ENCODE results near the gene HOXC12. TPM values are rescaled to one million over a fixed set of nuclear protein-coding genes. Genes with fewer than 3 reads are reported as not detected.

Gene HOXC12
- total RNA-seq, 1 donor from 2014 or later, result not detected

DNA sequence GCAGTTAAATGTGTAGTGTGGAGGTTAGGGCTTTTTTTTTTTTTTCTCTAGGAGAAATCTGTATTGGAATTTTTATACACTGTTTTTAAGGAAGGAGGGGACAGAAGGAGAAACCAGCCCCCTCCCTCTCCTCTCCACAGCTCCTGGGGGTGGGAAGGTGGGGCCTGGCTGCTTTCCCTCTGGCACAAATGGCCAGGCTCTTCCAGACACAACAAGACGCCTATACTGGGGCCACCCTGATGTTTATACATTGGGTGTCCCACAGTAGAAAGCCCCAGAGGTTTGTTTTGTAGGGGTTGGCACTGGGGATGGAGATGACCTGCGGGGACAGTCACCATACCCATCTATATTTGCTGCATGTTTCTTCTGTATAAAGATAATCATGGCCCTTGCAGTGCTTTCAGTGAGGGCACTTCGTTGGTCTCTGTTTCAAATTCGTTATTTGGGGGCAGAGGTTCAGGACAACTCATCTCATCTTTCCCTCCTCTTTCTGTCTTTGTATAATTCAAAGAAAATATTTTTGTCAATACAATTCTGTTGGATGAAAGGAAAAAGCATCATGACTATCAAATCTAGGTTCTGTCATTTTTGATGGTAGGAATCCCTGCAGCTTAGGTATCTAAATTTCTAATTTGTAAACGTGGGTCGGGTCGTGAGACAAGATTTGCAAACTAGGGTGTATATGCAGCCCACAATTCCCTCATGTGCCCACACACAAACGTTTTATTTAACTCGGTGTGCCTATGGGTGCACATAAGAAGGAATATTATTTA is 22.3 kb downstream of the HOXC12 start:
- Histone ChIP-seq H3K4me3 (ENCODE audit: insufficient read depth, low read depth, low read length) (no peak overlapping the region), H3K9me3 (ENCODE audit: insufficient read depth, low read depth, low read length) (peaks cover 5% of the 10 kb centered on the region), H3K27ac (ENCODE audit: low read depth, low read length) (no peak overlapping the region), H4K20me1 (ENCODE audit: insufficient read depth, low read length) (no peaks in the 10 kb centered on the region), H3K4me2 (ENCODE audit: low read length) (no peak overlapping the region), H3K27me3 (ENCODE audit: insufficient read depth, low read length) (peaks cover 93% of the 10 kb centered on the region), H2AFZ (ENCODE audit: low read depth, low read length) (no peak overlapping the region), H3K4me1 (ENCODE audit: insufficient read depth, low read length) (no peaks in the 10 kb centered on the region), H3K79me2 (ENCODE audit: insufficient read depth, low read length) (no peaks in the 10 kb centered on the region), H3K9ac (ENCODE audit: low read length) (no peak overlapping the region), H3K36me3 (ENCODE audit: insufficient read depth, low read length) (no peaks in the 10 kb centered on the region)
- no peaks in the 10 kb centered on the region for H3K36me3 Mint-ChIP-seq (ENCODE audit: low read depth, unreplicated experiment)
- H3K4me1 Mint-ChIP-seq (ENCODE audit: low read depth, unreplicated experiment), result no peaks in the 10 kb centered on the region
- H3K27ac Mint-ChIP-seq (ENCODE audit: unreplicated experiment), result no peak overlapping the region
- H3K9me3 Mint-ChIP-seq (ENCODE audit: unreplicated experiment), result peaks cover 15% of the 10 kb centered on the region
- DNase-seq (ENCODE audit: low read depth), result no peak
- no peak for TF ChIP-seq EZH2 (IDR thresholded peaks at IDR 0.05; ENCODE audit: insufficient read depth, low read length)
- TF ChIP-seq, protein P1, sequence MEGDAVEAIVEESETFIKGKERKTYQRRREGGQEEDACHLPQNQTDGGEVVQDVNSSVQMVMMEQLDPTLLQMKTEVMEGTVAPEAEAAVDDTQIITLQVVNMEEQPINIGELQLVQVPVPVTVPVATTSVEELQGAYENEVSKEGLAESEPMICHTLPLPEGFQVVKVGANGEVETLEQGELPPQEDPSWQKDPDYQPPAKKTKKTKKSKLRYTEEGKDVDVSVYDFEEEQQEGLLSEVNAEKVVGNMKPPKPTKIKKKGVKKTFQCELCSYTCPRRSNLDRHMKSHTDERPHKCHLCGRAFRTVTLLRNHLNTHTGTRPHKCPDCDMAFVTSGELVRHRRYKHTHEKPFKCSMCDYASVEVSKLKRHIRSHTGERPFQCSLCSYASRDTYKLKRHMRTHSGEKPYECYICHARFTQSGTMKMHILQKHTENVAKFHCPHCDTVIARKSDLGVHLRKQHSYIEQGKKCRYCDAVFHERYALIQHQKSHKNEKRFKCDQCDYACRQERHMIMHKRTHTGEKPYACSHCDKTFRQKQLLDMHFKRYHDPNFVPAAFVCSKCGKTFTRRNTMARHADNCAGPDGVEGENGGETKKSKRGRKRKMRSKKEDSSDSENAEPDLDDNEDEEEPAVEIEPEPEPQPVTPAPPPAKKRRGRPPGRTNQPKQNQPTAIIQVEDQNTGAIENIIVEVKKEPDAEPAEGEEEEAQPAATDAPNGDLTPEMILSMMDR (IDR thresholded peaks at IDR 0.05; ENCODE audit: insufficient read depth, low read depth, low read length), result no peak
- H3K27me3 Mint-ChIP-seq (ENCODE audit: low read depth, unreplicated experiment), result peaks cover 86% of the 10 kb centered on the region
- no peak for FAIRE-seq
- H3K4me3 Mint-ChIP-seq (ENCODE audit: unreplicated experiment), result no peak overlapping the region

DNA sequence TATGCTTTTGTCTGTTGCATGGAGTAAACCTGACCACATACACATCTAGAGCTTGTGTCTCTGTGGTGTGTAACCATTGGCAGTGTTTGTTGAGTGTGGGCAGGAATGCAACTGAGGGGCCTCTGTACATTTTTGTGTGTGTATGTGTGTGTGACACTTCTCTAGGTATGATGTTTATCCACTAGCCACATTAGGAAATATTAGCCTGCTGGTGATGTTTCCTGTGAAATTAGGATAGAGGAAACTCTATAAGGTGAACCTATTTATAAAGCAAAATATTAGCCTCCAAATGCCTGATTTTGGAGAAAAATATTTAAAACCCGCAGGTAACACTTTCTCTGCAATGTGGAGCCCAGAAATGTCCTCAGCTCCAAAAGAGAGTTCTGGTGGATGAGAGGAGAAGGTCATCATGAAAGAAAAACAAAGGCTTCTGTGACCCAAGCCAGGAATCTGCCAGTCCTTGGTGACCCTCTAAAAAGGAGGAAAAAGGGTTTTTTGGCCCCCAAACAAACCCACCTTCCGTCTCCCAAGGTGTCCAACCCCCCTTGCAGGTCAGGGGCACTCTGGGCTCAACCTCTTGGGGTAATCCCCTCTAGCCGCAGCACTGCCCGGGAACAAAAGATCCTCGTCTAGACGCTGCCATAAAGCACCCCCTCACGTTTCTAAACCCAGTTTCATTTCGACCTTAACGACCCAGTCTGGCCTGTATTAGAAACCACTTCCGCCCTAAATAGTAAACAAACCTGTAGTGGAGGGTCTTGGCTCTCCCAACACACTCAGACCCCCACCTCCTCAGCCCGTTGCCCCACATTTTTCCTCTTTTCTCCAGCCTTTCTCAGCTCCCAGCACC is 23.1 kb downstream of the HOXC12 start:
- no peaks in the 10 kb centered on the region for H3K4me1 ChIP-seq (ENCODE audit: insufficient read depth, low read length)
- no peak overlapping the region for H3K4me2 ChIP-seq (ENCODE audit: low read length)
- Mint-ChIP-seq H3K27ac (ENCODE audit: unreplicated experiment) (no peak overlapping the region), H3K9me3 (ENCODE audit: unreplicated experiment) (peaks cover 14% of the 10 kb centered on the region), H3K36me3 (ENCODE audit: low read depth, unreplicated experiment) (no peaks in the 10 kb centered on the region), H3K27me3 (ENCODE audit: low read depth, unreplicated experiment) (peaks cover 84% of the 10 kb centered on the region), H3K4me3 (ENCODE audit: unreplicated experiment) (no peak overlapping the region), H3K4me1 (ENCODE audit: low read depth, unreplicated experiment) (no peaks in the 10 kb centered on the region)
- no peak for DNase-seq (ENCODE audit: low read depth)
- no peak for FAIRE-seq
- no peak overlapping the region for H3K4me3 ChIP-seq (ENCODE audit: insufficient read depth, low read depth, low read length)
- H3K9ac ChIP-seq (ENCODE audit: low read length), result no peak overlapping the region
- H2AFZ ChIP-seq (ENCODE audit: low read depth, low read length), result no peak overlapping the region
- TF ChIP-seq EZH2 (IDR thresholded peaks at IDR 0.05; ENCODE audit: insufficient read depth, low read length), result no peak
- TF ChIP-seq, protein P1 (IDR thresholded peaks at IDR 0.05; ENCODE audit: insufficient read depth, low read depth, low read length), result no peak
- no peaks in the 10 kb centered on the region for H4K20me1 ChIP-seq (ENCODE audit: insufficient read depth, low read length)
- peaks cover 5% of the 10 kb centered on the region for H3K9me3 ChIP-seq (ENCODE audit: insufficient read depth, low read depth, low read length)
- H3K36me3 ChIP-seq (ENCODE audit: insufficient read depth, low read length), result no peaks in the 10 kb centered on the region
- no peaks in the 10 kb centered on the region for H3K79me2 ChIP-seq (ENCODE audit: insufficient read depth, low read length)
- H3K27ac ChIP-seq (ENCODE audit: low read depth, low read length), result no peak overlapping the region
- H3K27me3 ChIP-seq (ENCODE audit: insufficient read depth, low read length), result peaks cover 93% of the 10 kb centered on the region

All from astrocyte (in vitro differentiated cells and primary cell).